ENCODE results near the gene MICAL1. TPM values are rescaled to one million over a fixed set of nuclear protein-coding genes. Genes with fewer than 3 reads are reported as not detected.
"Not testable (repeated sequence)": the region's sequence is repeated elsewhere in the genome, so short reads cannot be mapped to it uniquely, and the experiment has no call there.

The MICAL1 gene
- total RNA-seq, 1 donor from 2014 or later, result 7.5 TPM

DNA sequence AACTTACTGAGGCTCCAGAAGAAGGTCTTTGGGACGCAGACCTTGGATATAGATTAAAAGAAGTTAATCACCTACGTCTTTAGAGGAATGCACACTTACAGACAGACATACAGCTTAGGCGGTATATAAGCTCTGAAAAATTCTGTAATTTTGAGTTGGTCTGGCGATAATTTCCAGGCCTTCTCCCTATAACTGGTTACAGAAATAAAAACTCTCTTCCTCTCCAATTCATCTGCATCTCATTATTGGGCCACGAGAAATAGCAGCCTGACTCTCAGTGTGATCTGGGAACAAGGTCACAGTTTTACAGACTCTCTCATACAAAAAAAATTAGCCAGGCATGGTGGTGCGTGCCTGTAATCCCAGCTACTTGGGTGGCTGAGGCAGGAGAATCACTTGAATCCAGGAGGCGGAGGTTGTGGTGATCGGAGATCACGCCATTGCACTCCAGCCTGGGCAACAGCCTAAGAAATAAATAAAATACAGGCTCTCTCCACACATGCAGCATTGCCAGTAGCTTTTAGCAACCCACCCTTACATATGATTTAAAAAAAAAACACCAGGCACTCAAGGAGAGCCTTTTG is 22.7 kb upstream of the MICAL1 start:
- ATAC-seq (no peak), DNase-seq (no peak)
- intact Hi-C loops (cut with micrococcal nuclease), result no loop called here

- DNase-seq (no peak), ATAC-seq (no peak)
- intact Hi-C loops (cut with micrococcal nuclease), result no loop called here
These were observed 22.2 kb upstream of the MICAL1 start for GRCh38 chr6:109477725-109478124.

DNA sequence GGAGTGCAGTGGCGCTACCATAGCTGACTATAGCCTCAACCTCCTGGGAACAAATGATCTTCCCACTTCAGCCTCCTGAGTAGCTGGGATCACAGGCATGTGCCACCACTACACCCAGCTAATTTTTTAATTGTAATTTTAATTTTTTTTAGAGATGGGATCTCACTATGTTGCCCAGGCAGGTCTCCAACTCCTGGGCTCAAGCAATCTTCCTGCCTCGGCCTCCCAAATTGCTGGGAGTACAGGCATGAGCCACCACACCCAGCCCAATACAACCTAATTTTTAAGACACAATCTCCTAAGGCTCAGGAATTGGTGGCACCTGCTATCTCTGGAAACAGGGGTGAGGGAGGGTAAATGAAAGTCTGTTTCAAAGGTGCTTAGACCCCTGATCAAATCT is 21.6 kb upstream of the MICAL1 start:
- no peak for DNase-seq
- intact Hi-C loops (cut with micrococcal nuclease), result no loop called here
- ATAC-seq, result no peak

- ATAC-seq, result peak; percentile 38
- intact Hi-C loops (cut with micrococcal nuclease), result no loop called here
- no peak for DNase-seq
These were observed 20.1 kb upstream of the MICAL1 start for GRCh38 chr6:109475625-109476024.

GRCh38 chr6:109474995-109475394 is 19.4 kb upstream of the MICAL1 start:
- intact Hi-C loops (cut with micrococcal nuclease), result no loop called here
- DNase-seq, result no peak
- no peak for ATAC-seq

DNA sequence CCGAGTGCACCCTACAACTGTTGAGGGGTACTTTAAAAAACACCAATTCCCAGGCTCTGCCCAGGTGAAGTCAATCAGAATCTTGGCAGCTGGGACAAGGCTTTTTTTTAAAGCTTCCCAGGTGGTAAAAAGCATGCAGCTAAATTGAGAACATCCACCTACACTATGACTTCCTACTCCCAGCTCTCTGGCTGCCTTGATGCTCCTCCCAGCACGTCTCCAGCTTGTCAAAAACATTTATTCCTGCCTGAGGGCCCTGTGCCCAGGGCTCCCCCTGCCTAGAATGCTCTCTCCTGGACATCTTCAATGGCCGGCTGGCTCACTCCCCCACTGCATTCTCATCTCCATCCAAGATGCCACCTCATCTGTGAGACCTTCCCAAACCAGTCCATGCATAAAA is 17.5 kb upstream of the MICAL1 start:
- intact Hi-C loops (cut with micrococcal nuclease), result no loop called here
- DNase-seq, result no peak
- ATAC-seq, result no peak

- no peak for ATAC-seq
- intact Hi-C loops (cut with micrococcal nuclease), result no loop called here
- no peak for DNase-seq
These were observed 16.8 kb upstream of the MICAL1 start for GRCh38 chr6:109472132-109472995.

DNA sequence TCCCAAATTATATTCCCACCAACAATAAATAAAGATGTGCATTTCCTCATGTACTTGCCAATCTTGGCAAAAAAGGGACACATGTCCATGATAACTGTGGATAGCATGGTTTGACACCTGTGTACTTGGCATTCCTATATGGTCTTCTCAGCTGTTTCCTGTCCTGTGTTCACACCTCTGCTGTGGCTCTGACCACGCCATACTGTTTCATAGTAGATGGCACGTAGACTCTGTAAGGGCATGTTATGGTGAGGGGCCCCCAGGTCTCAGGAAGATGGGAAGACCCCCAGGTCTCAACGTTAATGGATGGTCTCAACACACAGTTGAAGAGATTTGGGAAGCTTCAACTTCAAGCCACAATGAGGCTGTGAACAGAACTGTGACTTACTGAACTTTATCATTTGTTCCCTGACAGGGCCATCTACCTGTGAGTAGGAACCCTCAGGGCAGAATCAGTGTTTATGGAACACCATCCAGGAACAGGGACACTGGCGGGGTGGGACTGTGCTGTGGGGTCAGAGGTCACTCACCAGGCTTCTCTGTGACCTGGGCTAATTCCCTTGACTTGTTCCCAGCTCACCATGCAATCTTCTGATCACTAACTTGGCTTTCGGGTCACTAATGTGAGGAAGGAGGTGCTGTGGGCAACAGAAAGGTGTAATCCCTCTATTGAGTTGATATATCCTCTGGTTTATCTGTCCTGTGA is 15.7 kb upstream of the MICAL1 start:
- ATAC-seq, result no peak
- intact Hi-C loops (cut with micrococcal nuclease), result no loop called here
- DNase-seq, result no peak

GRCh38 chr6:109469591-109470189 is 14.1 kb upstream of the MICAL1 start:
- intact Hi-C loops (cut with micrococcal nuclease), result no loop called here
- DNase-seq (no peak), ATAC-seq (no peak)

- intact Hi-C loops (cut with micrococcal nuclease), result no loop called here
- DNase-seq (no peak), ATAC-seq (no peak)
These were observed 12.1 kb upstream of the MICAL1 start for GRCh38 chr6:109467696-109468095.

DNA sequence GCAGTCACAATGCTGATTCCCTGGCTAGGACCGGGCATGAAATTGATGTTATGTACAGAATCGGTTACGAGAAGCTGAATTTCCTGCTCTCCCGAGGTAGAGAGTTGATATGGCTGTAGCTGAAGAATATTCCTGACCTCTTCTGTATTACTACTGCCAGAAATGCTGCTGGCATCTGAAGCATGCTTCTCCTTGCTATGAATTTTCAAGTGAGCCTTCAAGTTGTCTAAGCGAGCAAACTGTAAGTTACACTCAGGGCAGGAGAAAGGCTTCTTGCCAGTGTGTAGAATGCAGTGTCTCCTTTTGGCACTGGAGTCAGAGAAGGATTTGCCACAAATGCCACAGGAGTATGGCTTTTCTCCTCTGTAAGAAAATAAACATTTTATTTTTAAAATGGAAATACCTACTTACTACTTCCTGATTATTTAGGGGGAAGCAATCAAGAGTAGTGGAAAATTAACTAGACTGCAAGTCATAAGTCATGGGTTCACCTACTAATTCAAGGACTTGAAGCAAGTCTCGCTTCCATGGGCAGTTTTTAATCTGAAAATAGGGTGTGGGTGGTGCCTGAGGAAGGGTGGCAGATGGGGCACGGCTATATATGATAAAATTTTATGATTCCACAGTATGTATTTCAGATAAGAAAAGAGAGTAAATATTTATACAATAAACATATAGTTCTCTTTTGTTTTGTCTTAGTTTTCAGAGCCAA is 10.8 kb upstream of the MICAL1 start:
- ATAC-seq (no peak), DNase-seq (no peak)
- intact Hi-C loops (cut with micrococcal nuclease), result no loop called here

DNA sequence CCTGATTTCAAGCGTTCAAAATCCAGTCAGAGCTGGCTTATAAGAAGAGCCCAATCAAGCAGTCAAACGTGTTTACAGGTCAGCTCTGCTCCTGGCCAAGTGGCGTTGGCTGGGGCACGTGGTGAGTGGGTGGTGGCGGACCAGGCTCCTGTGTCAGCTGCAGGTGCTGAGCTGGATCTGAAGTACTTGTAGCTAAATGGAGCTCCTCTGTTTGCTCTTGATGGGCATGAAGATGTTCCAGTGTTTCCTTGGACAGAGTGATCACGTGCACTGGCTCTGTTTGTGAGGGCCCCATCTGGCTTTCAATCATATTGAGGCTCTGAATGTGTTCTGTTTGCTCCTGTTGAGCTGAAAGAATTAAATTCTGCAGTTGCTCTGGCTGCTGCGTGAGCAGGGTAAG is 10.2 kb upstream of the MICAL1 start:
- no peak for DNase-seq
- intact Hi-C loops (cut with micrococcal nuclease), result no loop called here

DNA sequence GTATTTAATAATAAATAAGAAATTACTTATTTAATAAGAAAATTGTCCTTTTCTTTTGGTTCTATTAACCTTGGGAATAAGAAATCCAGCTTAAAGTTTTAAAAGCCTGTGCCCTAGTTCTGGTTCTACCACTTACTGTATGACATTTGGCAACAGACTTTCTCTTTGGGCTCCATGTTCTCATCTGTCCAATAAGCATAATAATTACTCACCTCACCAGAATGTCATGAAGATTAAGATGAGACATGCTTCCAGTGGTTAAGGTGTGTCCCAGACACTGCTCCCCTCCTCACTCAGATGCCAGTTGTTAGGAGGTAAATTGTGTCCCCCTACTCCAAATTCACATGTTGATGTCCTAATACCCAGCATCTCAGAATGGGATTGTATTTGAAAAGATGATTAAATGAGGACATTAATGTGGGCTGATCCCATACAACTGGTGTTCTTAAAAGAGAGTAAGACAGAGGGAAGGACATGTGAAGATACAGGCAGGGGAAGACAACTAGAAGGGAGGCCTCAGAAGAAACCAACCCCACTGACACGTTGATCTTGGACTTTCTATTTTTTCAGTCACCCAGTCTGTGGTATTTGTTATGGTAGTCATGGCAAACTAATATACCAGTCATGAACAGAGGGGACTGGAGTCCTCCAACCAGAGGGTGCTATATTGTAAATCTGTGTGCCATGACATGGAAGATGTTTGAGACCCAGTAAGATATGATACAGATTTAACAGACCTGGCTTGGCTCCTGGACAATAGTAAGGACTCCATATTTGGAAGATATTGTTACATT is 6.4 kb upstream of the MICAL1 start:
- intact Hi-C loops (cut with micrococcal nuclease), result no loop called here
- ATAC-seq (no peak), DNase-seq (no peak)

More for the DNA sequence above, 10.2 kb upstream of the MICAL1 start:
- peak; percentile 86 for ATAC-seq

GRCh38 chr6:109461205-109461604 is 5.6 kb upstream of the MICAL1 start:
- intact Hi-C loops (cut with micrococcal nuclease); ATAC-seq; DNase-seq: not testable (repeated sequence)

- ATAC-seq, result no peak
- no peak for DNase-seq
- intact Hi-C loops (cut with micrococcal nuclease), result no loop called here
These were observed 4.7 kb upstream of the MICAL1 start for GRCh38 chr6:109460161-109460829.

DNA sequence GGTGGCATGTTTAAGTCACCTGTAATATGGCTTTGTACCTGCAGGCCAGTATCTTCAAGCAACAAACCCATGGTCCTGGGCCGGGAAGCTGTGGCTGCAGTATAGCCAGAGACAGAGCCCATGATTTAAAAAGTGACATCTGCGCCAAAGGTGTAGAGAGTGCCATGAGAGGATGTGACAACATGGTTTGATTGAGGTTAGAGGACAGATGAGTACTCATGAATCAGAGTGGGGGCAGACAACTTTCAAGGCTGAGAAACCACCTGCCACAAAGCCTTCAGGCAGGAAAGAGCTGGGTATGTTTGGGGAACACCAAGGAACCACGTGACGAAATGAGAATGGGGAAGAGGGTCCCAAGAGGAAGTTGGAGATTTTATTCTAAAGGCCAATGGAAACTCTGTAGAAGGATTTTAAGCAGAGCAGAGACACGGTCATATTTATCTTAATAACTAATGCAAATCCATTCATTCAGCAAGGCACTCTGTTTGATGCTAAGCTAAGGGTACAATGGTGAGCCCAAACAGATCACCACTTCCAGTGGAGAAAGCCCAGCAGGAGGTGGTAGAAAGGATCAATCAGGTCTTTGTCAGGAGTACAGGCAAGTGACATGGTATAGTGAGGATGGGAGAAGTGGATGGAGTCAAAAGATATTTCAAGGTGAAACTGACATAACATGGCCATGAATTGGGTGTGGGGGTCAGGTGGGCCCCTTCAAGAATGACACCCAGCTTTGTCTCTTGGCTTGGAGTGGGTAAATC is 3.4 kb upstream of the MICAL1 start:
- intact Hi-C loops (cut with micrococcal nuclease), result no loop called here
- no peak for DNase-seq
- no peak for ATAC-seq

DNA sequence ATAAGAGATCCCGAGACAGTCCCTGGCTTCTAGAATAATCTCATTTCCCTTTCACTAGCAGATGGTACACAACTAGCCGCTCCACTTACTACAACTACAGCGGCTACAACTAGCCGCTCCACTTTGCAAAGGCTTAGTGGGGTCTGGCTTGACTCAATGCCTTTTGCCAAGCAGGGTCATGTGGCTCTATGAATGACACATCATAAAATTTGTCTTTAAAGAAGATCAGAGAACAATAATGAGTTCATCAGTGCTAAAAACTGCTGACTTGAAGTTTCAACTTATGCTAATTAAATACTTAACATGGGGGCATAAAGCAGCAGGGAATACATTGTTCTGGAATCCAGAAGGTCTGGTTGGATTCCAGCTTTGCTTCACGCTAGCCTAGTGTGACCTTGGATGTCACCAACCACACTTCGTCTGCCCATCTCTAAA is 2.0 kb upstream of the MICAL1 start:
- DNase-seq (no peak), ATAC-seq (no peak)
- intact Hi-C loops (cut with micrococcal nuclease), result no loop called here
